GM19239 (cell line): ENCODE data around the gene PHF20.
"Not testable (repeated sequence)": the region's sequence is repeated elsewhere in the genome, so short reads cannot be mapped to it uniquely, and the experiment has no call there.

ENCODE experiments used
- DNase-seq: peaks from one replicate; pipeline ENCODE4 v3.0.0; 2011; ENCODE audit warnings: low spot score; ENCODE audit not compliant: insufficient read length
- FAIRE-seq: peaks from 2 replicates; lab custom pipeline; 2011; peaks lifted over from hg19 to GRCh38; lab: Jason Lieb, UNC

The PHF20 gene

DNA sequence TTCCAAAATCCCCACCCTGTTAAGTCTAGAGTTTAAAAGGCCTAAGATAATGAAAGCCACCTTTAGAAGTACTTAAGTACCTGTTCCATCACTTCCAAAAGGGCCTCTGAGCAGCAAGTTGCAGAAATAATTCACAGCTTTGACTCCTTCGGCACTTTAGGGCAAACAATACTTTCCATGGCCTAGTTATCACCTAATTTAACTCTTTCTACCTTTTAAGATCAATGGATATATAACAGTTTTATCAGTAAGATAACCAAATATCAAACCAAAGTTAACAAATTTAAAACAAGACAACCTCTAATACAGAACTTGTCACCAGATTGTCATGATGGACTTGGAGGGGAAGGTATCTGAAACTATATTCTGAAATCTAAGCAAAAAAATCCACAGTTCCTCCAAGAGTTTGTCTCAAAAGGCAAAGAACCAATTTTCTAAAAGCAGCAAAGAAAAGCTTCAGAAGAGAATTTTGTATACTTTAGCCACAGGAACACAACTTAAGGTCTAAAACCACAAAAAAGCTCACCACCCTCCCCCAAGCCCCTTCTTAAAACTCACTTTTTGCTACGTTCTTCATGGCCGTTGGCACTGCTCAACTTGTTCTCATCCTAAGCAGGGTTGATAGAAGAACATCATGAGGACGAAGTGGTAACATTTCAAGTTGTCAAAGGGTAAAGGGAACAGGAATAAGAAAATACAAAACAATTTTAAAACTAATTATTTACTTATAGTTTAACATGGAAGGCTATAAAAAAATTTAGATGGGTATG, 33.2 kb upstream of the PHF20 start:
- DNase-seq (no peak), FAIRE-seq (no peak)

DNA sequence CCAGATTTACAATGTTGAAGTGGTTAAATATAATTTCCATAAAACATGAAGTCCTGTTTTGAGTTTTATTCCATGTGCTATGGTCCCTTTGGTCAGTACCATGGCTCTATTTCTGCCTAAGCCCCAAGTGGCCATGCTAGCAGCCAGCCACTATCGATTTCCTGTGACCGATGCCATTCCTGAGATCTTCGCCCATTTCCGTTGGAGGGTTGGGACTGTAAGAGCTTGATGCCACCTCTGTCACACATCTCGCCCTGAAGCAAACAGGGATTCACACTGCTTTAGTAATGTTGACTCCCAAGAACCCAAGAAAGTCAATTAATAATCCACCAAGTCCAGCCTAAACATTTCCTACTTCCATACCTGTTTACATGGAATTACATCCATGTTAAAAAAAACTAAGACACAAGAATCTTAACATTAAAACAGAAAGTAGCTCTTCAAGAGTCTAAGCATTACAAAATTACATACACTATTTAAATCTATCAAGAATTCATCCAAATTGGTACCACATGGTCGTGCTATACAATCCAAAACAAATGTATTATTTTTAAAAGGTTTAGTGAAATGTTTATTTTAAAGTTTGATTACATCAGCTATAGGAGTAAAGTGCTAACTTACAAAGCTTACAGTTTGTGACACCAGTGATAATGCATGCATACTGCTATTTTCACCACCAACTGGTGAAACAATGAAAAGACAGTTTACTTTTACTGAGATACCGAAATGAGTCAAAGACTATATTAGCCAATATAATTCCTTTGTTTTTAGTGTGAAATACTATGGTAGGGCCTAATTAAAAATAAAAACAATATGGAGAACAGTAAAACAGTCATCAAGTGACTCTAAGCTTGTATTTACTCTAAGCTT, 32.3 kb upstream of the PHF20 start:
- DNase-seq (no peak), FAIRE-seq (no peak)

DNA sequence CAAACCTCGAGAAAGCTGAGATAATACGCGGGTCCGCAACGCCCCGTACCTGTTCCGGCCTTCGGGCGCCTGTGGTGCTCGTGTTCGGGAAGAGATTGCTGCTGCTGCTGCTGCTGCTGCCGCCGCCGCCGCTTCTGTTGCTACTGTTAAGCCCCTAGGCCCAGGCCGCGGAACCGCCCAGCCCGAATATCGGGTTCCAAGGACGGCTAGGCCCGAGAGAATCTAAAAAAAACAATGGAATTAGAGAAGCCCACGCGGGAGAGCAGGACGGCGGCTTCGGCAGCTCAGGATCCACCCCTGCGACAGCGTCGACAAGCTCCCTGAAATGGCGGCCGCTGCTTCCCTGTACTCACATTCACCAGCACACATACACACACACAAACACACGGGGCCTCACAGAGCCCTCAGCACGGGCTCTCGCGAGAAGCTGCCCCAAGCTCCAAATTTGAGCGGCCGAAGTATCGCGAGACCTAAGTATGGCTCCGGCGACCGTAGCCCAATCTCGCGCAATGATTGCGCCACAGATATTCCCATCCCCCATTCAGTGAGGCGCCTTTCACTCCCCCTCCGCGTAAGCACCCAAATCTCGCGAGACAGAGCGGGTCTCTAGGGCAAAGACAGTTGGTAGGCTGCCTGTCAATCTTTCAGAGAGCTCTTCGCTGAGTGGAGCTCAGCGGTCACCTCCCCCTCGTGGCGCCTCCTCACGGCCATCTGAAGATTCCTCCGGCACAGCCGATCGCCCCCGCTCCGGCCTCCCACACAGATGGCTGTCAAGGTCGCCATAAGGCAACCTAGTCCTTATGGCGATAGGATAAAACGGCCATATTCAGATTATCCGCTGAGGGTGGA, 29.7 kb upstream of the PHF20 start, which contains the start of gene RBM39:
TSS of gene RBM39 (minus strand) at position 369 of the 849 bp plus-strand sequence. CDS start 1,386 bp downstream, outside the sequence.
- FAIRE-seq (peak; percentile 94), DNase-seq (peak; percentile 76)

DNA sequence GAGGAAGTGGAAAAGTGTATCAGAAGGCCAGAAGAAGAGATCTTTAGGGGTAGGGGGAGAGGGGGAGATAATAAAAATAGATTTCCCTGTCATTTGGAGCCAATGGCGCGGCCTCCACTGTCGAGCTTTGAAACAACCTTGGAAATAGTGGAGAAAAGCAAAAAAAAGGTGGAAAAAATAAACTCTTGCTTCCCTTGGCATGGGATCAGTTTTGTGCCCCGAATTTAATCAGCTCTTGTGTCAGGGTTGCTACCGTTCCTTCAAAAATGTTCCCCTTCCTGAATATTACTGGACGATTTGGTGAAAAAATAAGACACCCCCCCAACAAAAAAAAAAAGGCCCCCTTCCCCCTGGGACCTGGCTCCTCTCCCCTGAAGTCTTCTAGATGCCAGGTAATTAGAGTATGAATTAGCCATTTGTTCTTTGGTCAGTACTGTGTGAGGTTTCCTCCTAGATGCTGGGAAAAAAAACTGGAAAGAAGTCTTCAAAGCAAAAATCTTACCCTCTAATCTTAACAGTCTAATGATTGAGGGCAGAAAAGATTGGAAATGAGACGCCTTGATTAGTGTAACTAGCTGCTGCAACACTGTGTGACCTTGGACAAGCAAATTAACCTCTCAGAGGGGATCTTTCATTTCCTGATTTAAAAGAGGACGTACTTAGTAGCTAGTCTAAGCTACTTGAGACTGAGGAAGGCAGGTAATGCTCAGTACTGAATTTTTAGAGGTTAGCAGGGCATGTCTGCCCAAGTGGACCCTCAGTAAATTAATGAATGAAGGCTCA, 28.9 kb upstream of the PHF20 start:
- no peak for DNase-seq
- FAIRE-seq: peak; percentile 92

DNA sequence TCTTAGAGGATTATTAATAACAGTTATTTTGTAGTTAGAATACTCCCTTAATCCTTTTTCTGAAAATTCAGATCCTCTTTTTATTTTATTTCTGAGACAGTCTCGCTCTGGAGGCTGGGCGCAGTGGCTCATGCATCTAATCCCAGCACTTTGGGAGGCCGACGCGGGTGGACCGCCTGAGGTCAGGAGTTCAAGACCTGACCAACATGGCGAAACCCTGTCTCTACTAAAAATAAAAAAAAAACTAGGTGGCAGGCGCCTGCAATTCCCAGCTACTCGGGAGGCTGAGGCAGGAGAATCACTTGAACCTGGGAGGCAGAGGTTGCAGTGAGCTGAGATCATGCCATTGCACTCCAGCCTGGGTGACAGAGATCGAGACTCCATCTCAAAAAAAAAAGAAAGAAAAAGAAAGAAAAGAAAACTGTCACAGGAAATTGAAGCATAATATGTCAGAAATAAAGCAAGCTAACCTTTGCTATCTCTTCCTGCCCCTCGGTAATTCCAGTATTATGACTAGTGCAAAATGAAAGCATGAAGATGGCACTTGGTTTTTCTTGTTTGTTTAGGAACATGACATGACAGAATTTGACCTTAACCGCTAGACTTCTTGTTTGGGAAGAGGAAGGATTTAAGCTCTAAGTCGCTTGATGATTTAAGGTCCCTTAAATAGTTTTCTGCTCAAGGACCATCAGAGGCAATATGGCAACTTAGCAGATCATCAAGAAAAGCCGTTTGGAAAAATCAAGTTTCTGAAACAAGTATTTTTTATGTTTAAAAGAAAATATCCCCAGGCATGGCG, 27.9 kb upstream of the PHF20 start:
- DNase-seq: no peak
- peak; percentile 35 for FAIRE-seq

DNA sequence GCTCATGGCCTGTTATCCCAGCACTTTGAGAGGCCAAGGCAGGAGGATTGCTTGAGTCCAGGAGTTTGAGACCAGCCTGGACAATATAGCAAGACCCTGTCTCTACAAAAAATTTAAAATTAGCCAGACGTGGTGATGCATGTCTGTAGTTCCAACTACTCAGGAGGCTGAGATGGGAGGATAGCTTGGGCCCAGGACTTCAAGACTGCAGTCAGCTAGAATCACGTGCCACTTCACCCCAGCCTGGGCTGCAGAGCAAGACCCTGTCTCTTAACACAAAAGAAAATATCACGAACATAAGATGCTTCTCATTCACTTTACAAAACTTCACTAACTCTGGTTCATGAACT, 27.3 kb upstream of the PHF20 start:
- DNase-seq, FAIRE-seq: not testable (repeated sequence)

DNA sequence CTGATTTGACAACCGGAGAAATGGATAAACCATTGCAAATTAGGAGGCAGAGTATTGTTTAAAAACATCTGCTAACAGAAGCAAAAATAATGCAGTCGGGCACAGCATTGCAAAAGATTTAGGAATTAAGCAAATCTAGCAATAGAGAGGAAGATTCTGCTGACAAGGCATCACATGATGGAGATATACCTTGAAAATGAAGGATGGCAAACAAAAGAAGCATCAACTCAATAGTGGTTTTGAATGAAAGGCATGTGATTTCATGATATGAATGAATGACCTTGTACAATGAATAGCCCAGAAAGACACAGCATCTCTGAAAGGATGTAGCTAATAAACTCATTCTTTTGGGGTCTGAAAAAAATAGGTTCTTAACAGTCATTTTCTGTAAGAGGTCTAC, 21.2 kb upstream of the PHF20 start:
- DNase-seq (no peak), FAIRE-seq (no peak)

DNA sequence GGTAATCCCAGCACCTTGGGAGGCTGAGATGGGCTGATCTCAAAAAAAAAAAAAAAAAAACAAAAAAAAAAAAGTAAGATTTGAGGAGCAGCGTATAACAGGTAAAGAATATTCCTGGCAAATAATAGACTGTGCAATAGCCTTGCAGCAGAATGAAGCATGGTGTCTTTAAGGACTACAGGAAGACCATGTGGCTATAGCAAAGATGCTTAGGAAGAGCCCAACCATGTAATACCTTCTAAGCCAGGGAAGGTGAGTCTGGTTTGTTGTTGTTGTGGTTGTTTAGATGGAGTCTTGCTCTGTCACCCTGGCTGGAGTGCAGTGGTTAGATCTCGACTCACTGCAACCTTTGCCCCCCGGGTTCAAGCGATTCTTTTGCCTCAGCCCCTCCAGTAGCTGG, 15.4 kb upstream of the PHF20 start:
- no peak for DNase-seq
- FAIRE-seq: no peak

DNA sequence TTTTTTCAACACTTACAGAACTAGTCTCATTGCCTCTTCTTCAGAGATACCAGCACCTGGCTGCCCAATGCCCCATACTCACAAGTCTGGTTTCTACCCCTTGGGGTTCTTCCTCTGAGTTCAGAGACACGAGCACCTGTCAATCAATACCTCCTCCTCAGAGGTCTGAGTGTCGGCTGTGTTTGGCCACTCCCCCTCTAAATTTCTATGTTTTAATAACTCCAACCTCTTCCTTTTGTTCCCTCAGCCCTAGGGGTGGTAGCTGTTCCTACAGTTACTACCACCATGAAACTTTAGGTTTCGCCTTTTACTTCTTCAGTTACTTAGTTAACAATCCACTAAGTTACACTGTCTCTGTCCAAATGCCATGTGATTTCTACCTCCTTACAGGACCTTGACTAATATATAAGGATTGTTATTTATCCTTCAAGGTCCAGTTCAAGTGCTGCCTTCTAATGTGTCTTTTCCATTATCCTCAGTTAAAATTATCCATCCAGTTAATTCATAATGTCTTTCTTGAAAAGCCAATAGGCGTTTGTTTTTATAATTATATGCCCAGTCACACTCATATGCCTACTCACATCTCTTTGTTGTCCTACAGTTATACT, 14.6 kb upstream of the PHF20 start:
- no peak for FAIRE-seq
- DNase-seq: no peak

DNA sequence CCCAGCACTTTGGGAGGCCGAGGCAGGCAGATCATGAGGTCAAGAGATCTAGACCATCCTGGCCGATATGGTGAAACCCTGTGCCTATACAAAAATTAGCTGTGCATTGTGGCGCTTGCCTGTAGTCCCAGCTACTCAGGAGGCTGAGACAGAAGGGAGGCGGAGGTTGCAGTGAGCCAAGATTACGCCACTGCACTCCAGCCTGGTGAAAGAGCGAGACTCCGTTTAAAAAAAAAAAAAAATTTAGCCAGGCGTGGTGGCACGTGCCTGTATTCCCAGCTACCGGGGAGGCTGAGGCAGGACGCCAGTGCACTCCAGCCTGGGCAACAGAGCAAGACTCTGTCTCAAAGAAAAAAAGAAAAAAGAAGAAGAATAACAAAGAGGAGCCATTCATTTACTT, 10.3 kb upstream of the PHF20 start:
- not testable (repeated sequence) for FAIRE-seq

DNA sequence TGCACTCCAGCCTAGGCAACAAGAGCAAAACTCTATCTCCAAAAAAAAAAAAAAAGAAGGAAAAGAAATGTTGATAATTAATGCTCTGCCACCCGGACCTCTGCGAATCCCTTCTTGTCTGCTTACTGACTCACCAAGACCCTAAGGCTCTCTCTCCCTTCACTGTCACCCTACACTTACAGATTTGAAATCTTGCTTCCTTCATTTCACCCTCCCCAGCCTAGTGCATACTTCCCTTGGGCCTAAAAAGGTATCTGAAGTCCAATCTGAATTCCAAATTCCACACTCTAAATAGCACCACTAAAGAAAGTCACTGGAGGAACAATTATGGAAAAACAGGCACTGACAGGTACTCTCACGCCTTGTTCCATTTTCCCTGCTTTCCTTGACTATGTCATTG, 9.4 kb upstream of the PHF20 start:
- no peak for FAIRE-seq
- DNase-seq: no peak

More for the DNA sequence above, 10.3 kb upstream of the PHF20 start:
- DNase-seq: not testable (repeated sequence)

DNA sequence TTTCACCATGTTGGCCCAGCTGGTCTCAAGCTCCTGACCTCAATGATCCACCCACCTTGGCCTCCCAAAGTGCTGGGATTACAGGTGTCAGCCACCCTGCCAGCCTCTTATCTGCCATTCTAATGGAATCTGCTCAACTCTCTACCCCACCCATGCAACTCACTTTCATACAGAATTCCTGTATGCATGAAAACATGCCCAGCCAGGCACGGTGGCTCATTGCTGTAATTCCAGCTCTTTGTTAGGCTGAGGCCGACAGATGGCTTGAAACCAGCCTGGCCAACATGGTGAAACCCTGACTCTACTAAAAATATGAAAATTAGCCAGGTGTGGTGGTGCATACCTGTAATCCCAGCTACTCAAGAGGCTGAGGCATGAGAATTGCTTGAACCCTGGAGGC, 6.9 kb upstream of the PHF20 start:
- not testable (repeated sequence) for FAIRE-seq, DNase-seq

DNA sequence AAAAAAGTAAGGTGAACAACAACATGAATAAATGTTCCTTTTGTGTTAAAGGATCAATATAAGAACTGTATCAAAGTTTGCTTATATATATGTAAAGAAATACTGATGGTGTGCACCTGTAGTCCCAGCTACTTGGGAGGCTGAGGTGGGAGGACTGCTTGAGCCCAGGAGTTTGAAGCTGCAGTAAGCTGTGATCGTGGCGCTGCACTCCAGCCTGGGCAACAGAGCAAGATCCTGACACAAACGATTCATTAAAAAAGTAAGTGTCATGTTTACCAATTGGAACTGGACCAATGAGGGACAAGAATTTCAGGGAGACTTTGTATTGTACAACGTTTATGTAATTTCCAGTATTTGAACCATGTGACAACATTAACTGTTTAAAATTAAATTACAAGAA, 5.0 kb upstream of the PHF20 start:
- DNase-seq: no peak
- no peak for FAIRE-seq

DNA sequence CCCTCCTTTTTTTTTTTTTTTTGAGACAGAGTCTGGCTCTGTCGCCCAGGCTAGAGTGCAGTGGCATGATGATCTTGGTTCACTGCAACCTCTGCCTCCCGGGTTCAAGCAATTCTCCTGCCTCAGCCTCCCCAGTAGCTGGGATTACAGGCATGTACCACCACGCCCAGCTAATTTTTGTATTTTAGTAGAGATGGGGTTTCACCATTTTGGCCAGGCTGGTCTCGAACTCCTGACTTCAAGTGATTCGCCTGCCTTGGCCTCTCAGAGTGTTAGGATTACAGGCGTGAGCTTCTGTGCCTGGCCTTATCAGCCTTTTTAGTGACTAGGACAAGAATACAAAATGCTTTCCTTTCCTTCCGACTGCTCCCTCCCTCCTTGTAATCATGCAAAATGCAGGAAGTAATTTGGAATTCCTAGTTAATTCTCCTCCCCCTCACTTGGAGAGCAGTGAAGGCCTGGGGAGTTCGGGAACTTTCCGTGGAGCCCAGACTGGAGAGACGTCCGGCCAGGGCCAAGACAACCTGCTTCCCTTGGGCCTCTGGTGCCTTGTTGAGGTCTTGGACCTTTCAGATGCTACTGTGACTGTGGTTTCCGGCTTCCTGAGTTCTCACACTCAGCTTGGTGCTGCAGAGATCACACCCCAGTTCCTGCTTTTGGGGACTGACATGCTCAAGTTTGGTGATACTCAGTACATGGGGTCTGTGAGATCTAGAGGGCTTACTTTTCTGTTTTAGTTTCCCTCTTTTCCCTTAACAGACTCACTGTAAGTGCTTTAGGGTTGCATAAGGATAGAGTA, 3.9 kb upstream of the PHF20 start:
- FAIRE-seq (peak; percentile 95), DNase-seq (peak; percentile 80)

DNA sequence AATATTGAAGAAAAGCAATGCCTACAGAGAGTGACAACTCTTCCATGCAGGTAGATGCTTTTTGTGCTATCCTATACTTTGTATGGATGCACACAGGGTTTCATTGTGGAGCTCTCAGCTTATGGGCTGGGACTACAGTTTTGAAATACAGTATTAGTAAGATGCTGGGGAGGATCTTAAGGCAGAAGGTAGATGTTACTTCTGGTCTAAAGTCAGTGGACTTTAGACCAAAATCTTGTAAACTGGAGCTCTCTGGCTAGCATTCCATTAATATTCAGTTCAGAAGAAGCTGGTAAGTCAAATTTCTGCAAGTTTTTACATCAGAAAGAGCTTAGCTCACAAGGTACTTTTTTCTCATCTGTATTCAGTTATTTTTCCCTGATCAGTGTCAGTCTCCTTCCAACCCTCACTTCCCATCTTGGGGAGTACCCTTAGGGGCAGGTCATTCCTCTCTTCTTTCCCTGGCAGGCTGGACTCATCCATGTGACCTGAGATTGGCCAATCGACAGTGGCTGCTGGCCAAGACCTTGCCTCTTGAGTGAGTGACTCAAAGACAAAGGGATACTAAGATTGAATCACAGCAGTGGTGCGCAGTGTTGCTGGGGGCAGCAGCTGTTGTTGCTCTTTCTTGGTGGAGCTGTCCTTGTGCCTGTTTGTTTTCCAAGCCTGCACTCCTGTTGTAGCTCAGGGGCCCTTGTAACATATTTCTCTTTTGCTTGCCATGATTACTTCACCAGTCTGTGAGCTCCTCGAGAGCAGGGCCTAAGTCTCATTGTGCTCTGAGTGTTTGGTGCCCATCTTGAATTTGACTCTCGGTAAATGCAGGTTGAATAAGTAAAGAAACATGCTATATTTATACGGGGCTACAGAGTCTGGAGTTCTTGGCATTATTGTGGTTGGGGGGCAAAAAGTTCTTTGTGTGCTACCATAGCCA, 2.8 kb upstream of the PHF20 start:
- peak; percentile 14 for FAIRE-seq
- DNase-seq: no peak

DNA sequence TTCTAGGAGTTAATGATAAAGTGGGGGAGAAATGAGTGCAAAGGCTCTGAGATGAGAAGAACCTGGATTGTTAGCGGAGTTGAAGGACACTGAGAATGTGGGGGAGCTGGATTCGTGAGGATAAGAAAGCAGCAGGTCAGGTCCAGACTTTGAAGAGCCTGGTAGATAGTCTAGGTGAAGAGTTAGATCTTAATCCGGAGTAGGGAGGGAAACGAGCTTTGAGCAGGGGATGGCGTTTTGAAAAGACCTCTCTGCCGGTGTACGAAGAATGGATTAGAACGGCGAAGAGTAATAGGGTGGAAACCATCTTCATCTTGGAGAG, 487 bp upstream of the PHF20 start:
- FAIRE-seq: peak; percentile 45
- no peak for DNase-seq

DNA sequence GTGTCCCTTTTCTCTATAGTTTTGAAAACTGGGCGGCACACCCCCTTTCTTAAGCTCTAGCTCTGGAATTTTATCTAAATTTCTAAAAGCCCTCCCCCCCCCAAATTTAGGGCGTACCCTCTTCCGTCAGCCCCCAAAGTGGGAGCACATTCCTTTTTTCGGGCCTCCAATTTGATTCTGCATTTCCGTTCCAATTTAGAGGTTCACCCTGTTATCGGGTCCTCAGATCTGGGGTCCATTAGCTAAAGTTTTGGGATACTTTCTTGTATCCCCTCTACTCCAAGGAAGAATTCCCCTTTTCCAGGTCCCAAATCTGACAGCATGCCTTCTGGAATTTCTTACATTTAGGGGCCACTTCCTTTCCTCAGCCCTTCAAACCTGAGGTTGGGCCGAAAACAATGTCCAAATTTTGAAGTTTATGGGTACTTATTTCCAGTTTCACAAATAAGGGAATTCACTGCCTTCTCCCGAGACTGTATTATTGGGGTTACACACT, 796 bp downstream of the PHF20 start:
- FAIRE-seq (no peak), DNase-seq (no peak)
